T-helper 22 cell (primary cell): Measurements from ENCODE around the gene LEFTY1.

Source experiments
- DNase-seq: peaks from one replicate; pipeline ENCODE4 v3.0.0-alpha.2; 2020; ENCODE audit warnings: low read depth

Gene LEFTY1

DNA sequence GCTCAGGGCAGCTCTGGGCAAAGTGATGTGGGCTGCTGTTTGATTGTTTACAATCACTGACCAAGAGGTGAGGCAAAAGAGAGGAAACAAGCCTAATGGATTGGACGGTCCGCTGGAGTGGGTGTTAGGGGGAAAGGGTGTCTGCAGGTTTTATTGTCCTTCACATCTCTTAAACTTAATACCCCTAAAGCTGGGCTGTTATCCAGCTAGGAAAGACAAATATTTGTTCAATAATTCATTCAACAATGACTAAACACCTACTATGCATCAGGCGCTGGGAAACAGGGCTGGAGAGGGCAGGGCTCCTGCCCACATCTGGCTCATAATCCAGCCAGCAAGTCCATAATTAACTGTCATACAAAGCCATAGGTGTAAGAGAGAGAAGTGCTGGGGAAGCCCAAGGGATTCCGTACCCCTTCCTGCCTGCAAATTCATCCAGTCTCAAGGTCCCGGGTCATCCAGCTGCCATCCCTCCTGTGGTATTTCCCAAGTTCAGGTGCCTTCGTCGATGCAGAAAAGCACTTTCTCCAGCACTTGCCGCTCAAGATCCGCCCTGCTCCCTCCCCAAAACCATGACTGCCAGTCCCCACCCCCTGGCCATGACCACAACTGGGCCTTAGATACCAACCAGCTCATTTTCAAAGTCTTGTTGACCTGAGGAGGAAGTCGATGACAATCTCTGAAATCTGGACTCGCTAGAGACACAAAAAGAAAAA, 17.4 kb downstream of the LEFTY1 start:
- no peak for DNase-seq

DNA sequence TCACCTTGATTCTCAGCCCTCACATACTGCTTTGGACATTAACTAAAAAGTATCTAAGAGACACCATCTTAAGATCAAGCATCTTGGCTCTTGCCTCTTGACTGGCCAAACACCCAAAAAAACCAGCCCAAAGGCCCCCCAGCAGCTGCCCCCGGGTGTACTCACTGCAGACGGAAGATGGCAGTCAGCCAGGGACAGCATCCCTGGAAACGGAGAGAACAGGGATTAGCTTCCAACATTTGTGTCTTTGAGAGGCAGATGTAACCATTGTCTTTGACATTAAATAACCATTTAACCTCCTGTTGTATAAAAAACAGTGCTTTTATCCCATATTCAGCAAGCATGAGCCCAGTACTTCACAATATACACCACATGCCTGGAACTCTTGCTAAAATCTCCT, 18.0 kb downstream of the LEFTY1 start:
- no peak for DNase-seq

DNA sequence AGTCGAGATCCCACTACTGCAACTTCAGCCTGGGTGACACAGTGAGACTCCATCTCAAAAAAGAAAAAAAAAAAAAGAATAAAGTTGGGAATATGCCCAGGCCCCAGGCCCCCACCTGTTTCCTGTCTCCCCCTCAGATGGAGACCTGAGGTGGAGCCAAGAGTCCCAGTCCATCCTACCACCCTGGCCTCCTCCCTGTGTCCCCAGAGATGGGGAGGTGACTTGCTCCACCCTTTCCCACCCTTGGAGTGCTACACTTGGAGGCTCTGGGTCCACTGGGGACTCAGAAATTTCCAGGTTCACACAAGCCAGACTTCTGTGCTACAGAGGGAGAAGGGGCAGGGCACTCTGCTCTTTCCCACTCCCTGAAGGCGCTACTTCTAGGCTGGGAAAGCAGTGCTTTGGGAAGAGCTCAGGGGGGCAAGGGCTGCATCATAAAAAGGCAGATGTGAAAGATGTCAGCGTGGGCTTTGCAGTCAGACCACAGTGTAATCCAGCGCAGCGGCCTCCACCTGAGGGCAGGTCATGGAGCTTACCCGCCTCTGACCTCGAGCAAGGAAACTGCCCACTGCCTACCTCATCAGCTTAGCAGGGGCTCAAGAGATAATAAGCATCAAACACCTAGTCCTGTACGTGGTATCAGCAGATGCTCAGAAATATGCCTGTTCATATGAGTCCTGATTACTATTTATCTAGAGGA, 20.2 kb downstream of the LEFTY1 start:
- no peak for DNase-seq

GRCh38 chr1:225866981-225867380, 22.0 kb downstream of the LEFTY1 start:
- DNase-seq = no peak

DNA sequence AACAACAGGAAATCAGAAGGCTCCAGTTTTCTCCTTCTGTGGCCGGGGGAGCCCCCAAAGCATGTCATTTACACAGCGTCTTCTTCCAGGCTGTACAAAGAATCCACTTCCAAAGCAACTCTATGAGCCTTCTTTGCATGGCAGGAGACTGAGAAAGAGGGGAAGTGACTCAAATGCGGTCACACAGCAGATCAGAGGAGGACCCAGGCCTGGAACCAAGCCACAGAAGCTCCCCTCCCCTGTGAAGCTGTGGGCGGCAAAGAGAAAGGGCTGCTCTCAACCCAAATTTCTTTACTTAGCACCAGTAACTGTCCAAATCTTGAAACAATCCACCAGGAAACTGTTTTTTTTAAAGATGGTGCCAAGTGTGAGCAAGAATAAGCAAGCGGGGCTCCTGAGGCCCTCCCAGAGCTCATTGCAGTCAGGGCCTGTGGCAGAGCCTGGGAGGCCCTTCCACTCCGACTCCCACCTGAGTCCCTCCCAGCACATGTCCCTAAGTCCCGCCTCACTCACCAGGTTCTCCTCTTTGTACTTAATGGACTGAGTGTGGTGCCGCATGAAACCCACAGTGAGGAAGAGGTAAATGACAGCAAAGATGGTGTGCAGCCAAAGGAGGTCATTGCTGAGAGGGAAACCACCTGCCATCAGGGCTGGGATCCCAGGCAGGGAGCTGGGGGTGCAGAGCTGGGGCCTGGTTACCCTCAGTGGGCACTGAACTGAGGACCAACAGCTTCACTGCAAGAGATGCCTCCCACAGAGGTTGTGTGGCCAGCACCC, 22.7 kb downstream of the LEFTY1 start:
- peak; percentile 71 for DNase-seq

DNA sequence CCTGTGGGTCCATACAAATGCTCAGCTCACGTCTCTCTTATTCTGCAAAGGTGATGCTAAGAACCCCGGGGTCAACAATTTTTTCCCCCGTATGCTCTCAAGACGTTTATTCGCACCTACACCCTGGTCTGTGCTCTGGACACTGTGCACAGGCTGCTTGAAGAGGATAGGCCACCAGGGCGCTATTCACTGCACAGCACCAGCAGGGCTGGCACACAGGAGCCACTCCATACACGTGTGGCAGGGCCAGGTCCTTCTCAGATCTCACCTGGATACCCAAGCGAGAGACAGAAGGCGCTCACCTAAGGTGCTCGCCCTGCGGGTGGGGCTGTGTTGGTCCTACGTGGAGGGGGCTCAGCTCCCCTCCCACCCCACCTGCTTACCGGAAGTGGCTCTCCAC, 23.4 kb downstream of the LEFTY1 start:
- DNase-seq = no peak

- DNase-seq = no peak
These were observed 25.8 kb downstream of the LEFTY1 start for GRCh38 chr1:225863167-225863566.

- no peak for DNase-seq
These were observed 26.4 kb downstream of the LEFTY1 start for GRCh38 chr1:225862581-225862950.

GRCh38 chr1:225861834-225862580, 26.9 kb downstream of the LEFTY1 start:
- DNase-seq = no peak

- DNase-seq = no peak
These were observed 28.0 kb downstream of the LEFTY1 start for GRCh38 chr1:225860876-225861441.

- DNase-seq = no peak
These were observed 28.8 kb downstream of the LEFTY1 start for GRCh38 chr1:225860107-225860506.

GRCh38 chr1:225859151-225859550, 29.8 kb downstream of the LEFTY1 start:
- DNase-seq = no peak

- DNase-seq = no peak
These were observed 31.7 kb downstream of the LEFTY1 start for GRCh38 chr1:225857256-225857655.

- DNase-seq = no peak
These were observed 33.2 kb downstream of the LEFTY1 start for GRCh38 chr1:225855503-225856300.

- no peak for DNase-seq
These were observed 35.5 kb downstream of the LEFTY1 start for GRCh38 chr1:225853441-225853840.

DNA sequence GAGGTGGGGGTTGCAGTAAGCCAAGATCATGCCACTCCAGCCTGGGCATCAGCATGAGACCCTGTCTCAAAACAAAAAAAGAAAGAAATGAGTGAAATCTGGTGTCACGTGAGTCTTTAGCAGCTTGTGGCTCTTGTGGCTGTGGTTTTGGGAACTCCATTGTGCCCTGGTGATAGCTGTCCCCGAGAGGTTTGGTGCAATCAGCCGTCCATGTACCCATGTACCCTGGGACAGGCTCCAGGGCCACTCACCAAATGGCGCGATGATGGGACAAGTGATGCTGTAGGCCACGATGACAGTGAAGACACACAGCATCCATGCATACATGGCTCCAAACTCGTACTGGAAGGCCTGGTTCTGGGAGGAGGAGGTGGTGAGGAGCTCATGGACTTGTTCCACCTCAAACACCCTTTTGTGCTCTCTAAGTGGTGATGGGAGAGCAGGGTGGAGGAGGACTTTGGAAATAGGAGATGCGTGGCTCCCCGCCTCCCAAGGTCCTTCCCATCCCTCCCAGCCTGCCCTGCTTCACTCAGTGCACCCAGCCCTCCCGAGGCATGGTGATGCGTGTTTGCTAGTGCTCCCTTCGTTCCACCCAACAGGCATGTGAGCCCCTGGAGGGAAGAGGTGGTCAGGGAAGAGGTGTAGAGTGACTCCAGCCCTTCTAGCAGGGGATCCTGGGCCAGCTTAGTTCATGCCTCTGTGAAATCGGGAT, 36.4 kb downstream of the LEFTY1 start:
- DNase-seq = no peak

DNA sequence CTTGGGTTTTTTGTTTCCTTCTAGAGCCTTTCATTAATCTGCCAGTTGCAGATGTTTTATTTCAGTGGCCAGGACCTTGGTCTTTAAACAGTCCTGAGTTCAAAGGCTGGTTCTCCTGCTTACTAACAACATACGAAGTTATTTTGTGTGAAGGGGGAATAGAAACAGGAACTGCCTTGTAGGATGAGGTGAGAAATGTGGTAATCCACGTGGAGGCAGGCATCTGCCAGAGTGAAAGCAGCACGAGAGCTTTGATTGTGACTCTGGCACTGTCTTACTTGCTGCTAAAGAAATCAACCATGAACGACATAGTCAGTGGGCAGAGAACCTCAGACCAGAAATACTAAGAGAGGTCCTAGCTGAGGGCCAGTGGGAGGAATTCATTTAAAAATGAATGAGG, 37.1 kb downstream of the LEFTY1 start:
- no peak for DNase-seq

DNA sequence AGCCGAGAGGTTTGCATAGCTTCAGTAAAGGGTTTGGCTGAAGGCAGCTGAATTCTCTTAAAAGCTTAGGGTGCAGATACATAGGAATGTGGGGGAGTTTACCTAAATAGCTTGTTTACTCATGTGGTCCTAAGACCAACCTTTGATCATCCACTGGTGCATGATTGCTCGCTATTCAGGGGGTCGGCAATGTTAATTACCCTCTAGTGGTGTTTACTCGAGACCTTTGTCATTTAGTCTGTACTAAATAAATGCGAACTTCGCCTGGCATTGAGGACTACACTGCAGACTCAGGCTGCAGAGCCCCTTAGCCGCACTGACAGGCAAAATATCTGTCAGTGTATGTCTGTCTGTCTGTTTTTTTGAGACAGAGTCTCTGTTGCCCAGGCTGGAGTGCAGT, 38.6 kb downstream of the LEFTY1 start:
- DNase-seq = no peak

DNA sequence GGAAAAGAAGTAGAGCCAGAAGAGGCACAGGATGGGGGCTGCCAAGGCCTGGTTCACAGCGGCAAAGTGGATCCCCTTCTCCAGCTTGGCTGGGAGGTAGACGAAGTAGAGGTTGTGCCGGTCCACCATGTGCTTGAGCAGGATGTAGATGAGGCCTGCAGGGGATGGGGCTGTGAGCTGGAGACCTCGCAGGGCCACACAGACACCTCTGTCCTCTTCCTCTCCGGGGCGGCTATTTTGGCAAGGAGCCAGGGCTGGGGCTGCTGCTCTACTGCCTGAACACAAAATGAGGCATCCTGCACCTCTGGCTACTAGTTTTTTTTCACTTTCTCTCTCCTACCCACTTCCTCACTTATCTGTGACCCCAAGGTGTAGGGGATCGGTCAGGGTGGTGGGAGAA, 39.0 kb downstream of the LEFTY1 start:
- no peak for DNase-seq
